Transverse colon (tissue), 3 donors: ENCODE measurements around the gene GBE1.

ENCODE experiments used
- EP300 ChIP-seq: sonication (generic); formaldehyde crosslinking; IDR thresholded peaks from one replicate; pipeline ENCODE4 v1.6.1; 2017; ENCODE audit warnings: antibody characterized with exemption, low read depth
- POLR2A ChIP-seq: fragments of 450-650 bp; IDR thresholded peaks from one replicate; pipeline ENCODE4 v1.6.1; 2016; ENCODE audit warnings: antibody characterized with exemption, mild to moderate bottlenecking, moderate library complexity
- TF ChIP-seq, protein P1 (sequence below), 5 experiments: fragments of 200-600 bp in 3 of 5; fragments of 450-650 bp in 2 of 5; sonication (generic) in 3 of 5; IDR thresholded peaks; 1 replicate in 2 of 5; 2 replicates in 3 of 5; pipeline ENCODE4 v1.5.1; 2016 to 2017; ENCODE audit warnings: antibody characterized with exemption in 5 of 5, inconsistent platforms in 3 of 5, mild to moderate bottlenecking in 2 of 5, moderate library complexity in 1 of 5

- TF ChIP-seq, protein P1, sequence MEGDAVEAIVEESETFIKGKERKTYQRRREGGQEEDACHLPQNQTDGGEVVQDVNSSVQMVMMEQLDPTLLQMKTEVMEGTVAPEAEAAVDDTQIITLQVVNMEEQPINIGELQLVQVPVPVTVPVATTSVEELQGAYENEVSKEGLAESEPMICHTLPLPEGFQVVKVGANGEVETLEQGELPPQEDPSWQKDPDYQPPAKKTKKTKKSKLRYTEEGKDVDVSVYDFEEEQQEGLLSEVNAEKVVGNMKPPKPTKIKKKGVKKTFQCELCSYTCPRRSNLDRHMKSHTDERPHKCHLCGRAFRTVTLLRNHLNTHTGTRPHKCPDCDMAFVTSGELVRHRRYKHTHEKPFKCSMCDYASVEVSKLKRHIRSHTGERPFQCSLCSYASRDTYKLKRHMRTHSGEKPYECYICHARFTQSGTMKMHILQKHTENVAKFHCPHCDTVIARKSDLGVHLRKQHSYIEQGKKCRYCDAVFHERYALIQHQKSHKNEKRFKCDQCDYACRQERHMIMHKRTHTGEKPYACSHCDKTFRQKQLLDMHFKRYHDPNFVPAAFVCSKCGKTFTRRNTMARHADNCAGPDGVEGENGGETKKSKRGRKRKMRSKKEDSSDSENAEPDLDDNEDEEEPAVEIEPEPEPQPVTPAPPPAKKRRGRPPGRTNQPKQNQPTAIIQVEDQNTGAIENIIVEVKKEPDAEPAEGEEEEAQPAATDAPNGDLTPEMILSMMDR (IDR thresholded peaks at IDR 0.05) = no peak
- no peak for TF ChIP-seq EP300
- TF ChIP-seq POLR2A = no peak
Measured at GRCh38 chr3:81444817-81445460, 316.5 kb downstream of the GBE1 start.
